GM23248 (cell line): ENCODE measurements around the gene GRHPR. TPM values are rescaled to one million over a fixed set of nuclear protein-coding genes. Genes with fewer than 3 reads are reported as not detected.
A peak's percentile ranks its signal among the peaks of the same experiment; 100 is the strongest.

ENCODE experiments used
- DNase-seq: peaks from one replicate; pipeline ENCODE4 v3.0.0-alpha.2; 2015
- H2AFZ ChIP-seq: fragments of 200-600 bp; sonication (generic); 2 replicates; pipeline ENCODE4 v1.6.1; 2016; ENCODE audit warnings: antibody characterized with exemption
- H3F3A ChIP-seq: fragments of 200-600 bp; sonication (generic); 2 replicates; pipeline ENCODE4 v1.6.1; 2016; ENCODE audit warnings: mild to moderate bottlenecking, antibody characterized with exemption, mixed run types; ENCODE audit not compliant: insufficient read depth
- H3K27ac ChIP-seq: fragments of 200-600 bp; sonication (generic); 2 replicates; pipeline ENCODE4 v1.5.1; 2016; ENCODE audit warnings: mild to moderate bottlenecking
- H3K27me3 ChIP-seq: fragments of 200-600 bp; sonication (generic); replicated peaks from 2 replicates; pipeline ENCODE4 v1.6.1; 2016; ENCODE audit warnings: mild to moderate bottlenecking; ENCODE audit not compliant: insufficient read depth
- H3K36me3 ChIP-seq: fragments of 200-600 bp; sonication (generic); 2 replicates; pipeline ENCODE4 v1.6.1; 2016; ENCODE audit warnings: low read depth, mild to moderate bottlenecking
- H3K4me1 ChIP-seq: fragments of 200-600 bp; sonication (generic); 2 replicates; pipeline ENCODE4 v1.6.1; 2016; ENCODE audit warnings: mild to moderate bottlenecking; ENCODE audit not compliant: insufficient read depth
- H3K4me2 ChIP-seq: fragments of 200-600 bp; sonication (generic); one replicate; pipeline ENCODE4 v1.6.1; 2016; ENCODE audit warnings: mild to moderate bottlenecking; ENCODE audit not compliant: unreplicated experiment
- H3K4me3 ChIP-seq: fragments of 200-600 bp; sonication (generic); 2 replicates; pipeline ENCODE4 v1.5.1; 2016; ENCODE audit warnings: mild to moderate bottlenecking
- H3K79me2 ChIP-seq: fragments of 200-600 bp; sonication (generic); 2 replicates; pipeline ENCODE4 v1.6.1; 2016; ENCODE audit warnings: mild to moderate bottlenecking; ENCODE audit not compliant: insufficient read depth
- H3K9ac ChIP-seq: fragments of 200-600 bp; sonication (generic); 2 replicates; pipeline ENCODE4 v1.6.1; 2016; ENCODE audit warnings: mild to moderate bottlenecking
- H3K9me2 ChIP-seq: fragments of 200-600 bp; sonication (generic); 2 replicates; pipeline ENCODE4 v1.6.1; 2016; ENCODE audit warnings: mixed run types, mild to moderate bottlenecking, moderate library complexity; ENCODE audit not compliant: insufficient read depth
- H3K9me3 ChIP-seq: fragments of 200-600 bp; sonication (generic); one replicate; pipeline ENCODE4 v1.6.1; 2017; ENCODE audit warnings: low read depth
- H4K20me1 ChIP-seq: fragments of 200-600 bp; sonication (generic); 2 replicates; pipeline ENCODE4 v1.6.0; 2016; ENCODE audit not compliant: insufficient read depth
- EZH2 ChIP-seq: fragments of 200-600 bp; sonication (generic); IDR thresholded peaks from 2 replicates; pipeline ENCODE4 v1.6.1; 2018; ENCODE audit warnings: antibody characterized with exemption, mild to moderate bottlenecking; ENCODE audit not compliant: insufficient read depth, poor library complexity, severe bottlenecking
- EZH2phosphoT487 ChIP-seq: fragments of 200-600 bp; sonication (generic); IDR thresholded peaks from 2 replicates; pipeline ENCODE4 v1.6.1; 2018; ENCODE audit warnings: antibody characterized with exemption, moderate library complexity, mild to moderate bottlenecking, low read depth; ENCODE audit not compliant: insufficient read depth
- WGBS, 2 experiments: methylation state at CpG; one replicate each; pipeline ENCODE4 v1.1.6; 2015 to 2017; ENCODE audit warnings: low lambda C conversion rate in 2 of 2, low coverage in 1 of 2; ENCODE audit errors: missing lambda C conversion rate in 2 of 2; 5-methylcytosine and 5-hydroxymethylcytosine counted together
- in situ Hi-C: fragments of 300-500 bp; cut with MboI; formaldehyde crosslinking; loops from 2 replicates; pipeline ENCODE4 v1.15.0; 2020
- polyA plus RNA-seq: library from polyadenylated mRNA; unstranded; fragments of >200 nt; fragmentation: Nextera tagmentation; extraction: Ambion mirVana; gene quantifications from 2 replicates; pipeline ENCODE4 v1.2.1, GENCODE V29; 2016
- total RNA-seq: library from RNA; depleted of rRNA; stranded (reverse); fragments of >200 nt; shearing (Covaris generic); gene quantifications from 2 replicates; pipeline ENCODE4 v1.2.3, GENCODE V29; 2014

Gene GRHPR
- total and polyA plus RNA-seq, 2 experiments from 2014 or later, result 124 to 146 TPM

GRCh38 chr9:37412431-37413151, 9.9 kb upstream of the GRHPR start:
- Histone ChIP-seq H3K4me2 (no peak overlapping the region), H3K27me3 (no peaks in the 10 kb centered on the region; the same call in 1 of the 2 replicates), H4K20me1 (no peaks in the 10 kb centered on the region), H3K27ac (no peak overlapping the region), H3K4me3 (no peak overlapping the region), H3K36me3 (no peaks in the 10 kb centered on the region), H2AFZ (no peak overlapping the region), H3K9me3 (no peaks in the 10 kb centered on the region), H3K9me2 (no peaks in the 10 kb centered on the region), H3K79me2 (no peaks in the 10 kb centered on the region), H3K4me1 (peaks cover 15% of the 10 kb centered on the region; the same call in 1 of the 2 replicates), H3F3A (peaks cover 11% of the 10 kb centered on the region; the same call in 1 of the 2 replicates), H3K9ac (no peak overlapping the region)
- in situ Hi-C loops, result no loop called here
- no peak for DNase-seq
- 65 to 71% methylated on average over 17 of the region's 17 CpGs for WGBS, 2 experiments
- TF ChIP-seq EZH2phosphoT487 (no peak), EZH2 (no peak)

DNA sequence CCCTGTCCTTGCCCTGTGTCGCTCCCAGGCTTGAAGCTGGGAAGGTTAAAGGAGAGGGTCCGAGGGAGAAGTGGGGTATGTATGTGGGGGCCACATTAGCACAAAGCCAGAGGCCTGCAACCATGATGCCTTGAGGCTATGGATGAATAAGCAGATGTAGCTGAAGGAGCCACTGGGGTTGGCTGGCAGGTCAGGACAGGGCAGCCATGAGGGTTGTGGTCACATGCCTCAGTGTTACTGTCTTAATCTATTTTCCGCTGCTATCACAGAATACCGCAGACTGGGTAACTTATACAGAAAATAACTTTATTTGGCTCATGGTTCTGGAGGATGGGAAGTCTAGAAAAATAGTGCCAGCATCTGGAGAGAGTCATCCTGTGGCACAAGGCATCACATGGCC, 9.2 kb upstream of the GRHPR start:
- Histone ChIP-seq H3K27me3 (no peaks in the 10 kb centered on the region), H3K4me2 (no peak overlapping the region), H3K9ac (no peak overlapping the region), H2AFZ (no peak overlapping the region), H3K79me2 (no peaks in the 10 kb centered on the region), H3K4me3 (no peak overlapping the region), H3K9me2 (no peaks in the 10 kb centered on the region), H3K36me3 (no peaks in the 10 kb centered on the region), H3F3A (peaks cover 11% of the 10 kb centered on the region; the same call in 1 of the 2 replicates), H3K4me1 (peaks cover 15% of the 10 kb centered on the region; the same call in 1 of the 2 replicates), H3K27ac (no peak overlapping the region), H4K20me1 (no peaks in the 10 kb centered on the region), H3K9me3 (no peaks in the 10 kb centered on the region)
- WGBS, 2 experiments, result 71 to 74% methylated on average over 4 of the region's 4 CpGs
- TF ChIP-seq EZH2 (no peak), EZH2phosphoT487 (no peak)
- DNase-seq, result peak; percentile 32
- in situ Hi-C loops, result no loop called here

DNA sequence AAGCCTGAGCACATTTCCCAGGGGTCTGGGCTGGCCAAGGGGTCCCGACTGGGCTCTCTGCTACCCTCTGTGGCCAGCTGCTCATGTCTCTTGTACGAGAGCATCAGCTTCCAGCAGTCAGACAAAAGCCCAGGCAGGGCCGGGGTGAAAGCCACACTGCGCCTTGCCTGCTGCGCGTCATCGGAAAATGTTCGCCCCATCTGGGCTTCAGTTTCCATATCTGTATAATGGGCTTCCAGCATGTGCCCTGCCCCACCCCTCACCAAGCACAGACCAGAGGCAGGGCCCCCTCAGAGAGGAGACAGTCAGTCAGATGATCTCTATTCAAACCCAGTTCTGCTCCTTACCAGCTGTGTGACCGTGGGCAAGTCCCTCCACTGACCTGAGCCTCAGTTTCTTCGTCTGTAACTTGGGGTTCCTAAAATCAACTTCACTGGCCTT, 8.0 kb upstream of the GRHPR start:
- H3K4me1 ChIP-seq, result peaks cover 15% of the 10 kb centered on the region; the same call in 1 of the 2 replicates
- H3K4me3 ChIP-seq, result no peak overlapping the region
- H3K36me3 ChIP-seq, result no peaks in the 10 kb centered on the region
- peak overlapping the region; percentile 54 for H3K4me2 ChIP-seq
- peak overlapping the region; percentile 80 for H2AFZ ChIP-seq
- DNase-seq, result no peak
- WGBS, 2 experiments, result 84 to 86% methylated on average over 10 of the region's 10 CpGs
- H4K20me1 ChIP-seq, result no peaks in the 10 kb centered on the region
- peak overlapping the region; percentile 43; the same call in 1 of the 2 replicates for H3K9ac ChIP-seq
- no peaks in the 10 kb centered on the region for H3K9me3 ChIP-seq
- TF ChIP-seq EZH2, result no peak
- no peak for TF ChIP-seq EZH2phosphoT487
- in situ Hi-C loops, result no loop called here
- H3K79me2 ChIP-seq, result no peaks in the 10 kb centered on the region
- peak overlapping the region; percentile 59 for H3K27ac ChIP-seq
- no peaks in the 10 kb centered on the region for H3K27me3 ChIP-seq
- no peaks in the 10 kb centered on the region for H3K9me2 ChIP-seq
- peaks cover 11% of the 10 kb centered on the region; the same call in 1 of the 2 replicates for H3F3A ChIP-seq

- peak overlapping the region; percentile 43; the same call in 1 of the 2 replicates for H3K9ac ChIP-seq
- H3K9me2 ChIP-seq, result no peaks in the 10 kb centered on the region
- H3K9me3 ChIP-seq, result no peaks in the 10 kb centered on the region
- H3K4me2 ChIP-seq, result peak overlapping the region; percentile 54
- H3K4me1 ChIP-seq, result peaks cover 15% of the 10 kb centered on the region; the same call in 1 of the 2 replicates
- H2AFZ ChIP-seq, result peak overlapping the region; percentile 80
- peak overlapping the region; percentile 44 for H3K4me3 ChIP-seq
- H3K27ac ChIP-seq, result peak overlapping the region; percentile 59
- H3K36me3 ChIP-seq, result no peaks in the 10 kb centered on the region
- H3K27me3 ChIP-seq, result no peaks in the 10 kb centered on the region
- 17 to 19% methylated on average over 22 of the region's 22 CpGs for WGBS, 2 experiments
- H4K20me1 ChIP-seq, result no peaks in the 10 kb centered on the region
- DNase-seq, result peak; percentile 86
- no peaks in the 10 kb centered on the region for H3K79me2 ChIP-seq
- in situ Hi-C loops, result no loop called here
- TF ChIP-seq EZH2phosphoT487, result no peak
- TF ChIP-seq EZH2, result no peak
- peaks cover 11% of the 10 kb centered on the region; the same call in 1 of the 2 replicates for H3F3A ChIP-seq
Observed at GRCh38 chr9:37415011-37415719, 7.3 kb upstream of the GRHPR start.
